Activated CD8-positive, alpha-beta memory T cell treated with anti-CD3 and anti-CD28 coated beads, Interleukin-2, amount 50 U/mL, for 1 hour (primary cell): Measurements from ENCODE around the gene BIRC6.
"Not testable (repeated sequence)": the region's sequence is repeated elsewhere in the genome, so short reads cannot be mapped to it uniquely, and the experiment has no call there.

Experiments
- DNase-seq: peaks from one replicate; pipeline ENCODE4 v3.0.0-alpha.2; 2020; ENCODE audit errors: extremely low read depth

BIRC6 gene

DNA sequence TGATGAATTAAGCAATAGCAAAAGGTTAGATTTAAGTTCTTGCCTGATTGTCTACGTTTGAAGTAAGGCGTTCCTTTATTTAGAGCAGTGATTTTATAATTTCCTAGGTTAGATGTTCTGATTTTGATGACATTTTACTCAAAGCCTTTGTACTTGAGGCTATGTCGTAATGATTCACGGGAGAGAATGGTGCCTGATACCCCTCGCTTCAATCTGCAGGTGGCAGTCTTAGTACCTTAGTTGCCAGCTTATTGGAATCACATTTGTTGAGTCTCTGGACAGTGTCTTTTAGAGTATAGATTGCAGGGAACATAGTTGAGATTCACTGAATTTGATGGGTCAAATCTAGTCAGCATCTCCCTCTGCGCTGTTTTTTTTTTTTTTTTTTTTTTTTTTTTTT lies 89.5 kb downstream of the BIRC6 start:
- no peak for DNase-seq

DNA sequence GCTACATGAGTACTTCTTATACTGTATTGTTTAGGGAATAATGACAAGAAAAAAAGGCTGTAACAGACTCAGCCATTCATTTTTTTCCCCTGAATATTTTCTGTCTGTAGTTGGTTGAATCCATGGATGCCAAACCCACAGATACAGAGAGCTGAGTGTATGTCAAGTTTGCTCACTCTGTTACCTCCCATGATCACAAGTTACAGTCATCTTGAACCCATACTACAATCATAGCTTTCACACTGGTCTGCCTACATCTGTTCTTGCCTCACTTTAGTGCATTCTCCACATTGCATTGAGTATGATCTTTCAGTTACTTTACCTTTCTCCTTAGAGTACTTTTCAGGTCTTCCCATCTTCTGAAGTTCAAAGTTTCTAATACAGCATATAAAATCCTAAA lies 94.0 kb downstream of the BIRC6 start:
- DNase-seq: no peak

GRCh38 chr2:32452338-32453064 lies 95.7 kb downstream of the BIRC6 start:
- no peak for DNase-seq

DNA sequence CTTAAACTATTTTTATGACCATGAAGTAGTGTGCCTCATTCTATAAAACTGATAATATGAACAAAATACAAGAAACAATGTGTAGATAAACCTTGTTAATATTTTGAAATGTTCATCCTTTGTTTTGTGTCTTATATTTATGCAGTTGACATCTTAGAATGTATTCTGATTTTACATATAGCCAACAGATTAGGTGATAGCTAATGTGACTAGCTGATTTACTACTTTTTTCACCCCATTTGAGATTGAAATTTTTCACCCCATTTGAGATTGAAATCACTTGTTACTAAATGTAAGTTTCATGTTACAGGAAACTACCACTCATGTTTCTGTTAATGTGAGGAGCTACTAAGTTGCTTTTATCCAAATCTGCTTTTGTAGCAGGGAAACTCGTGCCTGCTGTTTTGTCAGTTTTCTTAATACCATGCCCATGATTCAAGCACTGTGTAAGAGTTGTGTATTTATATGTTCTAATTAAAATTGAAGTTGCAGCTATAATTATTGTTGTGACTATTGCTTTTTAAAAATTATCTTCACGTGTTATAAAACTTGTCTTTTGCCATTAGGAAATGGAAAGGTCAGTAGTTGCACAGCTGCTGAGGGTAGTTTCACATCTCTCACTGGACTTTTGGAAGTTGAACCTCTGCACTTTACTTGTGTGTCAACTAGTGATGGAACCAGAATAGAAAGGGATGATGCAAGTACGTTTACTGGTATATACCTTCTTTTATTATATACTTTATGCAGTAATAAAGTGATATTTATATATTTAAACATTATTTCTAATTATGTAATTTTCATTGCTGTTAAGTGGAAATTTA lies 96.6 kb downstream of the BIRC6 start:
- DNase-seq: no peak

GRCh38 chr2:32455816-32456215 lies 99.0 kb downstream of the BIRC6 start:
- no peak for DNase-seq

GRCh38 chr2:32456808-32457207 lies 100.0 kb downstream of the BIRC6 start:
- no peak for DNase-seq

GRCh38 chr2:32457814-32458213 lies 101.0 kb downstream of the BIRC6 start:
- DNase-seq: no peak

DNA sequence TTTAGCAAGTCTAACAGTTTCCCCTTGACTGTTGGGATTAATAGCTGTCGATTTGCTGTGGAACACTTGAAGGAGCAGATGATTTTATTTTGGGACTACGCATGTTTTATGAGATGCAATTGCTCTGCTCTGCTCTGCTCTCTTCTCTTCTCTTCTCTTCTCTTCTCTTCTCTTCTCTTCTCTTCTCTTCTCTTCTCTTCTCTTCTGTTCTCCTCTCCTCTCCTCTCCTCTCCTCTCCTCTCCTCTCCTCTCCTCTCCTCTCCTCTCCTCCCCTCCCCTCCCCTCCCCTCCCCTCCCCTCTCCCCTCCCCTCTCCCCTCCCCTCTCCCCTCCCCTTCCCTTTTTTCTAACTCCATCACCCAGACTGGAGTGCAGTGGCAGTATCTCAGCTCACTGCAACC lies 104.0 kb downstream of the BIRC6 start:
- not testable (repeated sequence) for DNase-seq

GRCh38 chr2:32463110-32463509 lies 106.3 kb downstream of the BIRC6 start:
- DNase-seq: no peak

- no peak for DNase-seq
Observed at GRCh38 chr2:32464431-32464830, 107.6 kb downstream of the BIRC6 start.

- no peak for DNase-seq
Observed at GRCh38 chr2:32472605-32473004, 115.8 kb downstream of the BIRC6 start.

DNA sequence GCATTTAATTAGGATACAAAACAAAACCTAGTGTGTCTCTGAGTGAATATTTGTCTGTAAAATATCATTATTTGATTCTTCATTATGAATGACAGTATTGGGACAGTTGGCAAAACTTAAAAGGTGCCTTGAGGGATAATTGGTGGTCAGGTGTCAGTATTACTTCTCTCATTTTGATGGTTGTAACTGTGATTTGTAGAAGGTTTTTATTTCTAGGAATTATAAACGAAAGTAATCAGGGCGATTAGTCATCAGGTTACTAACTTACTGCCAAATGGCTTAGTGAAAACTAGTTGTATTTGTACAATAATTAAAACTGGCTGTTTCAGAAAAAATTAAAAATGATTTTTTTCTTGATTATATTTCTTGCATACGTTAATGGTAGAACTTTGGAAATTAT lies 117.6 kb downstream of the BIRC6 start:
- no peak for DNase-seq

GRCh38 chr2:32478889-32479620 lies 122.2 kb downstream of the BIRC6 start:
- DNase-seq: no peak

DNA sequence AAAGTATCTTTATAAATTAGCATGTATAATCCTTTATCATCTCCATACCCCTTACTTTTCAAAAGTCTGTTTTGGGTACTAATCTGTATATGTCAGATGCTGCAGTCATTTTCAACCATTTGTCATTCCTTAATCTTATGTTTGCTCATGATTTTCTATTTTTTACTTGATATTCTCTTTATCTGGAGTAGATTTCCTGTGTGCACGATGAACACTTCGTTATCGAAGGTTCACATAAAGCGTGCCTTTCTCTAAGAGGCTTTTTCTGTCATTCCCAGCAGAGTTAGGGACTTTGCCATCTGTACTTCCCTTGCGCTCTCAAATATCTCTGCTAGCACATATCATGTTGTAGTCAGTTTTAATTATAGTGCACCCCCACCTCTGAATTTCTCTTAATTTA lies 123.2 kb downstream of the BIRC6 start:
- no peak for DNase-seq

GRCh38 chr2:32482471-32482870 lies 125.6 kb downstream of the BIRC6 start:
- no peak for DNase-seq

DNA sequence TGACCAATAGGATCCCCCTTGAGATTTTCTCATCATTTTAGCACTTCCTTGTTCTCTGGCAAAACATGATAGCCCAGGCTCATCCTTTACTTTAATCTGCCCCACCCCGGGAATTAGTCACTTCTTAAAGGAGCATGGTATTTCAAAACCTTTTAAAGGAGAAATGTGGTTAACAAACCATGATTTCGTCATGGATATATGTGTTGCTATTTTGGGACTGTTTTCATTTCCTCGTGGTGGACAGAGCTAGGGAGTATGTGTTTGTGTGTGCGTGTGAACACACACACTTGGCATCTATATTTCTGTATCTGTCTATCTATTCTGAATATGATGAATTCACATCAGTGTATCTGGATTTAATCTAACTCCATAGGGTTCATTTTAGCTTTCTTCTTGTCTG lies 128.1 kb downstream of the BIRC6 start:
- DNase-seq: no peak

GRCh38 chr2:32485399-32485798 lies 128.6 kb downstream of the BIRC6 start:
- no peak for DNase-seq

DNA sequence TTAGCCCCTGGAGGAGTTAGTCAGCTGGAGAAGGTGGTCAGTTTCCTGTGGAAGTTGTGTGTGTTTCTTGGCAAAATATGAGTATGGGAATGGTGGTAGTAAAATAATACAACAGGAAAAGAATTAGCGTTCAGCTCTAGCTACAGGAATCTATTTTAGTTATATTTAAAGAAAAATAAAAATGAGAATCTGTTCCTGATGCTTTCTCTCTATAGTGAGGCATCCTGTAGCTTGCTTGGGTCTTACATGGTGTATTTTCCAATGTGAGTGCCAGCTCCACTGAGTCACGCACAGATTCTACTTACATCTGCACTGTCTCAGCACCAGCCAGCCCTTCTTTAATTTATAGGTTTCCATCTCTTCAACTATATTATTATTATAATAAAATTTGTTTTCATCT lies 132.2 kb downstream of the BIRC6 start:
- no peak for DNase-seq

DNA sequence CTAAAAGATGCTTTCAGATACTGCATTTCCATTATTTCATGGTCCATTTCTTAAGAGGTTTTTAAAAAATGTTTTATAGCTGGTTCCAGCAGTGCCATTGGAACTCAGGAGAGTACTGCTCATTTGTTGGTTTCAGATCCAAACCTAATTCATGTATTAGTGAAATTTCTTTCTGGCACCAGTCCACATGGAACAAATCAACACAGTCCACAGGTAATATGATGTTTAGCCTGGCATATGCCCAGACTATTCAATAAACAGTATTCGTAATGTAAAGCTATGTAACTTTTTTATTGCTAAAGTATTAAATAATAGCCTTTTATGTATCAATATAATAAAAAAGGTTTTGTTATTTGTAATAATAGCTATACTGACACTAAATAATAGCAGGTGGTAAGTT lies 134.5 kb downstream of the BIRC6 start:
- no peak for DNase-seq

DNA sequence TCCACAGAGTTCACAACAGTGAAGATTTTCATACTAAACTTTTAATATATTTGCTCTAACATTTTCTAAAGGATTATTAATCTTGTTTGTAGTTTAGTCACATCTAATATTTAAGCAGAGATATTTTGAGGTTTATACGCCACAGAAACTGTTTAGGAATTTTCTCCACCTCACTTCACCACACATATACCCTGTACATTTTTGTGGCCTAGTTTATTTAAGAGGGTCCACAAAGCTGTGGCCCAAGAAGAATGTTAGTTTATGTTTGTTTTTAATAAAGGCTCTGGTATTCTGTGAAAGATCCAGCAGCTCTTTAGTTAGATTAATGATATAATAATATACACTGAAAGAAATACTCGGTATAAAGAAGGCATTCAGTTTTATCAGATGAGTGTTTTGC lies 138.3 kb downstream of the BIRC6 start:
- DNase-seq: no peak

- no peak for DNase-seq
Observed at GRCh38 chr2:32496662-32497061, 139.8 kb downstream of the BIRC6 start.

- DNase-seq: no peak
Observed at GRCh38 chr2:32498306-32498705, 141.5 kb downstream of the BIRC6 start.

DNA sequence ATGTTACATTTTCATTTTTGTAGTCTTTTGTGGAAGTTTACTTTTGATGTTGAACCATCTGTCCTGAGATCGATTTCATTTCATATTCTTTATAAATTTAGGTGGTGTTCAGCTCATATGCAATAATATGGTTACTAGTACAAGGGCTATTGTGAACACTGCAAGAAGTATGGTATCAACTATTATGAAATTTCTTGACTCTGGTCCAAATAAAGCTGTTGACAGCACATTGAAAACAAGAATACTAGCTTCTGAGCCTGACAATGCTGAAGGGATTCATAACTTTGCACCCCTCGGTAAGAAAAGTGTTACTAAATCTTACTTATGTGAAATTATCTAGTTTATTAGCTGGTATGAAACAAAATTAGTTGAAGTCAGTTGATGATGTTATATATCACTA lies 146.1 kb downstream of the BIRC6 start:
- DNase-seq: no peak
